Uterus (tissue), 4 donors: ENCODE measurements around the gene NIPBL. TPM values are rescaled to one million over a fixed set of nuclear protein-coding genes. Genes with fewer than 3 reads are reported as not detected.
"Not testable (repeated sequence)": the region's sequence is repeated elsewhere in the genome, so short reads cannot be mapped to it uniquely, and the experiment has no call there.

ENCODE experiments used
- DNase-seq, 2 donors: peaks; one replicate each; pipeline ENCODE4 v3.0.0-alpha.2; 2019 to 2020
- H3K27ac ChIP-seq, 2 donors: fragments of 200-600 bp; sonication (generic); 1 replicate in 1 of 2; 2 replicates in 1 of 2; pipeline ENCODE4 v1.5.1; 2016 to 2018
- H3K27me3 ChIP-seq, 2 donors: fragments of 200-600 bp; sonication (generic); one replicate each; pipeline ENCODE4 v1.5.1; 2018 to 2019; ENCODE audit warnings: control low read depth in 1 of 2
- H3K36me3 ChIP-seq, 2 donors: fragments of 200-600 bp; sonication (generic); one replicate each; pipeline ENCODE4 v1.5.1; 2019; ENCODE audit warnings: control low read depth in 1 of 2
- H3K4me1 ChIP-seq, 2 donors: fragments of 200-600 bp; sonication (generic); one replicate each; pipeline ENCODE4 v1.5.1; 2018 to 2019; ENCODE audit warnings: control low read depth in 1 of 2
- H3K4me3 ChIP-seq, 2 donors: fragments of 200-600 bp; sonication (generic); 1 replicate in 1 of 2; 2 replicates in 1 of 2; pipeline ENCODE4 v1.5.1; 2018 to 2019; ENCODE audit warnings: mild to moderate bottlenecking in 1 of 2
- H3K9me3 ChIP-seq, 2 donors: fragments of 200-600 bp; sonication (generic); one replicate each; pipeline ENCODE4 v1.5.1; 2019; ENCODE audit warnings: control low read depth in 1 of 2
- POLR2A ChIP-seq, 2 donors: fragments of 450-650 bp; IDR thresholded peaks; one replicate each; pipeline ENCODE4 v1.6.1; 2016; ENCODE audit warnings: antibody characterized with exemption in 2 of 2, mild to moderate bottlenecking in 1 of 2, moderate library complexity in 1 of 2
- intact Hi-C: fragments of 100-400 bp; cut with DNase I; formaldehyde crosslinking; loops from one replicate; pipeline ENCODE4 v1.15.1; 2023; ENCODE audit warnings: low total_unique reads
- total RNA-seq, 4 donors: library from RNA; depleted of rRNA in 3 of 4; stranded (reverse); fragments of >200 nt in 3 of 4; gene quantifications; one replicate each; pipeline versions ENCODE4 v1.1.0 to v1.2.4, GENCODE V29; 2014 to 2023
- TF ChIP-seq, protein P1 (sequence below), 4 experiments: fragments of 200-600 bp in 2 of 4; fragments of 450-650 bp in 2 of 4; sonication (generic) in 2 of 4; IDR thresholded peaks; one replicate each; pipeline ENCODE4 v1.5.1; 2016 to 2019; ENCODE audit warnings: antibody characterized with exemption in 4 of 4, mild to moderate bottlenecking in 2 of 4, moderate library complexity in 1 of 4
- donor health status: DM: yes; HTN: yes; CAD: no.

Gene NIPBL
- total RNA-seq, 4 donors from 2014 or later, result 49.7 to 108 (median 72.4) TPM

DNA sequence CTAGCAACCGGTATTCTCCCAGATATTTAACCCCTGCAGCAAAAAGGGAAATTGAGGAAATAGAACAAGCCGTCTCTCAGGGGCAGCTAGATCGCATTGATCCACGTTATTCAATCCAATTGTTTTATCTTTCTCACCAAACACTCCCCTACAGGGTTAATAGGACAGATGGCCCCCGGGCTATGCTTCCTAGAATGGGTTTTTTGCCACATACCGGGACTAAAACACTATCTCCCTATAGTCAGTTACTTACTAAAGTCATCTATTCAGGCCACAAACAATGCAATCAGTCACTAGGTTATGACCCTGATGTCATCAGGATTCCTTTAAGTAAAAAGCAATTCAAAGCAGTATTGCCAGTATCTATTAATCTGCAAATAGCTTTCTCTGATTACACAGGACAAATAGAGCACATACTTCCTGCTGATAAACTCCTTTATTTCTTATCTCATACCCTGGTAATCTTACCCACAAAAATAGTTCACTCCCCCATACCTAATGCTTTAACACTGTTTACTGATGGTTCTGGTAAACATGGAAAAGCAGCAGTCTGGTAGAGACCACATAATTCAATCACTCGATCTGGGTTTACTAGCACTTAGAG, 213.7 kb downstream of the NIPBL start:
- TF ChIP-seq, protein P1, sequence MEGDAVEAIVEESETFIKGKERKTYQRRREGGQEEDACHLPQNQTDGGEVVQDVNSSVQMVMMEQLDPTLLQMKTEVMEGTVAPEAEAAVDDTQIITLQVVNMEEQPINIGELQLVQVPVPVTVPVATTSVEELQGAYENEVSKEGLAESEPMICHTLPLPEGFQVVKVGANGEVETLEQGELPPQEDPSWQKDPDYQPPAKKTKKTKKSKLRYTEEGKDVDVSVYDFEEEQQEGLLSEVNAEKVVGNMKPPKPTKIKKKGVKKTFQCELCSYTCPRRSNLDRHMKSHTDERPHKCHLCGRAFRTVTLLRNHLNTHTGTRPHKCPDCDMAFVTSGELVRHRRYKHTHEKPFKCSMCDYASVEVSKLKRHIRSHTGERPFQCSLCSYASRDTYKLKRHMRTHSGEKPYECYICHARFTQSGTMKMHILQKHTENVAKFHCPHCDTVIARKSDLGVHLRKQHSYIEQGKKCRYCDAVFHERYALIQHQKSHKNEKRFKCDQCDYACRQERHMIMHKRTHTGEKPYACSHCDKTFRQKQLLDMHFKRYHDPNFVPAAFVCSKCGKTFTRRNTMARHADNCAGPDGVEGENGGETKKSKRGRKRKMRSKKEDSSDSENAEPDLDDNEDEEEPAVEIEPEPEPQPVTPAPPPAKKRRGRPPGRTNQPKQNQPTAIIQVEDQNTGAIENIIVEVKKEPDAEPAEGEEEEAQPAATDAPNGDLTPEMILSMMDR (IDR thresholded peaks at IDR 0.05), result no peak
- no peak for DNase-seq
- Histone ChIP-seq H3K4me3 (no peak overlapping the region), H3K9me3 (no peaks in the 10 kb centered on the region), H3K36me3 (no peaks in the 10 kb centered on the region), H3K4me1 (no peaks in the 10 kb centered on the region), H3K27ac (no peak overlapping the region), H3K27me3 (no peaks in the 10 kb centered on the region)
- intact Hi-C loops, result no loop called here

DNA sequence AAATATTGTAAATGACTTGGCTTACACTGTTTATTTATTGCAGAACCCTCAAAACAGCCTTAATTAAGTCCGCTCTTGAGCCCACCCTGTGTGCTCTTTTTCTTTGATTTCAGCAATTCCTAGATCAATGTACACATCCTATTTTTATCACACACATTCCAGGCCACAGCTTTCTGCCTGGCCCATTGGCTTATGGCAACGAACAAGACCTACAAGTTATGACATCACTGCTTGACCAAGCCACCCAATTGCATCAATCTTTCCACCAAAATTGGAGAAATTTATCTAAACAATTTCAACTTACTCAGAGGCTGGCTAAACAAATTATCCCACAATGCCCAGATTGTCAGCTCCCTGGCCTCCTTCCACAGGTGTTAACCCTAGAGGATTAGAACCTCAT, 214.2 kb downstream of the NIPBL start:
- no peaks in the 10 kb centered on the region for H3K4me1 ChIP-seq
- H3K4me3 ChIP-seq, result no peak overlapping the region
- TF ChIP-seq POLR2A (IDR thresholded peaks at IDR 0.05), result no peak
- TF ChIP-seq, protein P1 (IDR thresholded peaks at IDR 0.05), result no peak
- no peak overlapping the region for H3K27ac ChIP-seq
- H3K27me3 ChIP-seq, result no peaks in the 10 kb centered on the region
- intact Hi-C loops, result no loop called here
- no peaks in the 10 kb centered on the region for H3K9me3 ChIP-seq
- no peaks in the 10 kb centered on the region for H3K36me3 ChIP-seq
- DNase-seq, result no peak

- DNase-seq, result not testable (repeated sequence)
Measured at GRCh38 chr5:37093795-37094194, 217.2 kb downstream of the NIPBL start.

GRCh38 chr5:37099267-37099666, 222.7 kb downstream of the NIPBL start:
- DNase-seq, H3K4me3 ChIP-seq, H3K27me3 ChIP-seq, H3K9me3 ChIP-seq, H3K36me3 ChIP-seq, intact Hi-C loops, H3K4me1 ChIP-seq, H3K27ac ChIP-seq: not testable (repeated sequence)

More at GRCh38 chr5:37093795-37094194, 217.2 kb downstream of the NIPBL start:
- H3K4me3 ChIP-seq, intact Hi-C loops, H3K4me1 ChIP-seq, H3K9me3 ChIP-seq, H3K27ac ChIP-seq, H3K36me3 ChIP-seq, H3K27me3 ChIP-seq: not testable (repeated sequence)

- no peaks in the 10 kb centered on the region for H3K4me1 ChIP-seq
- no peaks in the 10 kb centered on the region for H3K27me3 ChIP-seq
- no peaks in the 10 kb centered on the region for H3K36me3 ChIP-seq
- peaks cover 0 to 3% of the 10 kb centered on the region in 2 donors for H3K9me3 ChIP-seq
- no peak overlapping the region for H3K4me3 ChIP-seq
- DNase-seq, result no peak
- no peak for TF ChIP-seq POLR2A (IDR thresholded peaks at IDR 0.05)
- TF ChIP-seq, protein P1 (IDR thresholded peaks at IDR 0.05), result no peak
- intact Hi-C loops, result no loop called here
- no peak overlapping the region for H3K27ac ChIP-seq
Measured at GRCh38 chr5:37103302-37103701, 226.7 kb downstream of the NIPBL start.

DNA sequence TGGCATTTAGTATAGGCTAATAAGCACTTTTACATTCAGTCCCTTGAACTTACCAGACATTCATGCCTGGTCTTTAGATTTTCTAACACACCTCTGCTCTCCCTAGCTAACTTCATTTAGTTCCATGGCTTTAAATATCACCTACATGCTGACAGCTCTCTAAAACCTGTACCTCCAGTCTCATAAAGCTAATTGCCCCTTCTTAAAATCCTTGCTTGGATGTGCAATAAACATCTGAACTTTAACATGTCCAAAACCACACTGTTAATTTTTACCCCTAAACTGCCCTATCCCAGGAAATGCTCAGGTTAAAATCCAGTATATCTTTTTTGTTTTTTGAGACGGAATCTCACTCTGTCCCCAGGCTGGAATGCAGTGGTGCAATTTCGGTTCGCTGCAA, 232.8 kb downstream of the NIPBL start:
- no peaks in the 10 kb centered on the region for H3K36me3 ChIP-seq
- no peak overlapping the region for H3K4me3 ChIP-seq
- no peaks in the 10 kb centered on the region for H3K4me1 ChIP-seq
- H3K27me3 ChIP-seq, result no peaks in the 10 kb centered on the region
- no peak overlapping the region for H3K27ac ChIP-seq
- intact Hi-C loops, result no loop called here
- no peak for DNase-seq
- TF ChIP-seq, protein P1 (IDR thresholded peaks at IDR 0.05), result no peak
- no peak for TF ChIP-seq POLR2A (IDR thresholded peaks at IDR 0.05)
- H3K9me3 ChIP-seq, result no peaks in the 10 kb centered on the region
